ENCODE measurements around the gene KBTBD2.
A peak's percentile ranks its signal among the peaks of the same experiment; 100 is the strongest.
"Not testable (repeated sequence)": the region's sequence is repeated elsewhere in the genome, so short reads cannot be mapped to it uniquely, and the experiment has no call there.

Gene KBTBD2

DNA sequence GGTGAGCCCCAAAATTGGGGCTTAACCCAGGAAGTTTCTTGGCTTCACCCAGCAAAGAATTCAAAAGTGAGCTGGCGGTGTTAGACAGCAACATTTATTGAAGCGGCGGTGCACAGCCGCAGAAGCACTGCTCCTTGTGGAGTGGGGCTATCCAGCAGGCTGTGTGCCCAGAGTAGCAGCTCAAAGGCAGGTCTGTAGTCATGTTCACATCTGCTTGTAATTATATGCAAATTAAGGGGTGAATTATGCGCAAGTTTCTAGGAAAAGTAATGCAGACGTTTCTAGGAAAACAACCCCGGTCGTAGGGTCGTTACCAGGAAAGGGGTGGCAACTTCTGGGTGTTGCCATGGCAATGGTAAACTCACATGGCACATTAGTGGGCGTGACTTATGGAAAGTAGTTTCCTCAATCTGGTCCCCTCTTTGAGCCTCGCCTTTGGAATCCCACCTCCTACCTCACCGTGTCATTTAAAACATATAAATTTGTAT lies 13.7 kb upstream of the KBTBD2 start:
- TF ChIP-seq ZNF274 (IDR thresholded peaks at IDR 0.05; ENCODE audit: low read depth, low read length) = no peak
- peak overlapping the region; percentile 57 for H3K4me3 ChIP-seq (ENCODE audit: low read length)

- H3K4me3 ChIP-seq (ENCODE audit: low read length) = no peak overlapping the region
- no peak for TF ChIP-seq ZNF274 (IDR thresholded peaks at IDR 0.05; ENCODE audit: low read depth, low read length)
Measured at GRCh38 chr7:32901629-32902028, 10.1 kb upstream of the KBTBD2 start.

- no peak for TF ChIP-seq ZNF274 (IDR thresholded peaks at IDR 0.05; ENCODE audit: low read depth, low read length)
Measured at GRCh38 chr7:32900433-32900995, 9.0 kb upstream of the KBTBD2 start.

DNA sequence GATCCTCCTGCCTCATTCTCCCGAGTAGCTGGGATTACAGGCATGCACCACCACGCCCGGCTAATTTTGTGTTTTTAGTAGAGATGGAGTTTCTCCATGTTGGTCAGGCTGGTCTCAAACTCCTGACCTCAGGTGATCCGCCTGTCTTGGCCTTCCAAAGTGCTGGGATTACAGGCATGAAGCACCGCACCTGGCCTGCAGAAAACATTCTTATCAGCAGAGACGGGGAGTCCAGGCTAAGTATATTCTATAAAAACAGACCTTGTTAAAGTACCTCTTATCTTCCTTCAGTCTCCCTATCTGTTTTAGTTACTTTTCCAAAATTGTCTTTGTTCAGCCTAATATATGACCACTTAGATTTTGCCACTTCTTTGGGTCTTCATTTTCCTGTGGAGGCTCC lies 5.8 kb upstream of the KBTBD2 start:
- H3K4me3 ChIP-seq (ENCODE audit: low read length) = not testable (repeated sequence)

More at GRCh38 chr7:32900433-32900995, 9.0 kb upstream of the KBTBD2 start:
- no peak overlapping the region for H3K4me3 ChIP-seq (ENCODE audit: low read length)

DNA sequence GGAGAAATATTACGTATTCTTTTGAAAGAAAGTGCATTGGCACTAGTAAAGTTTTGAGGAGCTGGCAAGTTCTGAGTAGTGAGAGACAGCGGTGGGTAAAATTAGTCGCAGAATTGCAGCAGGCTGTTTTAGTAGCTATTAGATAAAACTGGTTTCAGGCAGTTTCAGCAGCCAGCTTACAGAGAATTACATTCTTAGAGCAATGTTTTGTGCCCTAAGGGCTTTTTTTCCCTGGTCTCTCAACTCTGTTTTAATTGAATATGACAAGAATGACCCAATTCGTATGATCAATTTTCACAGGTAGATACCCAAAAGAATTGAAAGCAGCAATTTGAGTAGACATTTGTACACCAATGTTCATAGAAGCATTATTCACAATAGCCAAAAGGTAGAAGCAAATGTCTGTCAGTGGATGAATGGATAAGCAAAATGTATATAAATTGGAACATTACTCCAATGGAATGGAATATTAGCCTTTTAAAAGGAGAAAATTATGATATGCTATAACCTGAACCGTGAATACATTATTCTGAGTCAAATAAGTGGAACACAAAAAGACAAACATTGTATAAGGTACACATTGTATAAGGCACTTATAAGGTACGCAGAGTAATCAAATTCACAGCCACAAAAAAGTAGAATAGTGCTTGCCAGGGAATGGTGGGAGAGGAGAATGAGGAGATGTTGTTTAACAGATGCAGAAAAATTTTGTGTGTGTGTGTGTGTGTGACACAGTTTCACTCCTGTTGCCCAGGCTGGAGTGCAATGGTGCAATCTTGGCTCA lies 5.2 kb upstream of the KBTBD2 start:
- TF ChIP-seq ZNF274 (IDR thresholded peaks at IDR 0.05; ENCODE audit: low read depth, low read length) = no peak

GRCh38 chr7:32894171-32894570 lies 2.6 kb upstream of the KBTBD2 start:
- H3K4me3 ChIP-seq (ENCODE audit: low read length) = no peak overlapping the region
- no peak for TF ChIP-seq ZNF274 (IDR thresholded peaks at IDR 0.05; ENCODE audit: low read depth, low read length)

More for the DNA sequence above, 5.2 kb upstream of the KBTBD2 start:
- H3K4me3 ChIP-seq (ENCODE audit: low read length) = no peak overlapping the region

- no peak for TF ChIP-seq ZNF274 (IDR thresholded peaks at IDR 0.05; ENCODE audit: low read depth, low read length)
- no peak overlapping the region for H3K4me3 ChIP-seq (ENCODE audit: low read length)
Measured at GRCh38 chr7:32893722-32894121, 2.2 kb upstream of the KBTBD2 start.

GRCh38 chr7:32893207-32893524 lies 1.6 kb upstream of the KBTBD2 start:
- TF ChIP-seq ZNF274 (IDR thresholded peaks at IDR 0.05; ENCODE audit: low read depth, low read length) = no peak
- no peak overlapping the region for H3K4me3 ChIP-seq (ENCODE audit: low read length)

- TF ChIP-seq ZNF274 (IDR thresholded peaks at IDR 0.05; ENCODE audit: low read depth, low read length) = no peak
- H3K4me3 ChIP-seq (ENCODE audit: low read length) = peak overlapping the region; percentile 76
Measured at GRCh38 chr7:32892521-32893206, 1.1 kb upstream of the KBTBD2 start.

GRCh38 chr7:32891800-32892520 lies 400 bp upstream of the KBTBD2 start:
- peak overlapping the region; percentile 99 for H3K4me3 ChIP-seq (ENCODE audit: low read length)
- TF ChIP-seq ZNF274 (IDR thresholded peaks at IDR 0.05; ENCODE audit: low read depth, low read length) = no peak

GRCh38 chr7:32890793-32891042 lies 842 bp downstream of the KBTBD2 start:
- peak overlapping the region; percentile 99 for H3K4me3 ChIP-seq (ENCODE audit: low read length)
- no peak for TF ChIP-seq ZNF274 (IDR thresholded peaks at IDR 0.05; ENCODE audit: low read depth, low read length)

GRCh38 chr7:32890010-32890792 lies 1.4 kb downstream of the KBTBD2 start:
- H3K4me3 ChIP-seq (ENCODE audit: low read length) = peak overlapping the region; percentile 99
- no peak for TF ChIP-seq ZNF274 (IDR thresholded peaks at IDR 0.05; ENCODE audit: low read depth, low read length)

DNA sequence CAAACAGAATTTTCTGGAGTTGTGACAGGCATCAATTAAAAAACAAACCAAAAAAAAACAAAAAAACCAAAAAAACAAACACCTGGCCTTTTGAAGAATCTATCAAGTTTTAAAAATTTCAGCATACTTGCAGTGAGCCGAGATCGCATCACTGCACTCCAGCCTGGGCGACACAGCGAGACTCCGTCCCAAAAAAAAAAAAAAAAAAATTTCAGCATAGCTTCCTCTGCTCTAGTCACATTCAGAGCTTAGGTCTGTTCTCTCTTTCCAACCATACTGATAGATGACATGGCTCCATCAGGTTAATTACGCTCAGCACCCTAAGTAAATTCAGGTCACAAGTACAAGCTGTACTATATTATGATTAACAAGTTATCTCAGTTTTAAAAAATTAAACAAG lies 3.1 kb downstream of the KBTBD2 start:
- no peak overlapping the region for H3K4me3 ChIP-seq (ENCODE audit: low read length)
- no peak for TF ChIP-seq ZNF274 (IDR thresholded peaks at IDR 0.05; ENCODE audit: low read depth, low read length)

DNA sequence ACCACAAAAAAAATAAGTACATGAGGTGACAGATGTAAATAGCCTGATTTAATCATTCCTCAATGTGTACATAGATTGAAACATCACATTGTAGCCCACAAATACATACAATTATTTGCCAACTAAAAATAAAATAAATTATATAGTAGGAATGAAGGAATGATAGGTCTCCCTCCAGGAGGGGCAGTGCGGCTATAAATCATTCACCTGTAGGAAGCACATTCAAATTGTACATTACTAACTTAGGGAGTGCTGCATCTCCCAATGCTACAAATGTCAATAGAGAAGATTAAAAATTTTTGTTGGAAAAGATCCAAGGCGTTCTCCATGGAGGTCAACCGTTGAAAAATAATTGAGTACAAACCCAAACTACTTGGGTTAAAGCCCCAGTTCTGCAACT lies 4.2 kb downstream of the KBTBD2 start:
- H3K4me3 ChIP-seq (ENCODE audit: low read length) = no peak overlapping the region
- TF ChIP-seq ZNF274 (IDR thresholded peaks at IDR 0.05; ENCODE audit: low read depth, low read length) = no peak

Measured in GM08714 (cell line).